Occipital lobe (tissue), 3 donors: ENCODE results near the gene TIMP1. TPM values are rescaled to one million over a fixed set of nuclear protein-coding genes. Genes with fewer than 3 reads are reported as not detected.

Experiments used
- DNase-seq: peaks from one replicate; lab custom pipeline; 2025; lab: John Stamatoyannopoulos, UW
- small RNA-seq: library from RNA; depleted of rRNA; stranded (forward); fragments of <200 nt; gene quantifications from one replicate; pipeline ENCODE3, GENCODE V24; 2014
- total RNA-seq: library from RNA; depleted of rRNA; stranded (reverse); fragments of >200 nt; gene quantifications from one replicate; pipeline ENCODE4 v1.2.3, GENCODE V29; 2014

The TIMP1 gene
- total RNA-seq, 1 donor from 2014 or later = 3.9 TPM

- no peak for DNase-seq
These were observed 51.7 kb downstream of the TIMP1 start for GRCh38 chrX:47633689-47634590.

GRCh38 chrX:47634871-47635575, 52.8 kb downstream of the TIMP1 start:
- no peak for DNase-seq

Small RNAs within 50 kb of the gene (small RNA-seq; reads per million reads assigned to genes)
- not detected for gene MIR4769

Other genes with a start within 250 kb of the TIMP1 start
- gene ZNF157, start 211.9 kb upstream of the TIMP1 start, total RNA-seq = 4.7 TPM
- 9.2 TPM for gene ZNF41, start 99.2 kb upstream of the TIMP1 start, total RNA-seq
- 7.3 TPM for gene ARAF, start 21.2 kb upstream of the TIMP1 start, total RNA-seq
- 17.5 TPM for gene SYN1, start 37.4 kb downstream of the TIMP1 start, total RNA-seq
- gene CFP, start 47.5 kb downstream of the TIMP1 start, total RNA-seq = 0.62 TPM
- 14.8 TPM for gene ELK1, start 68.1 kb downstream of the TIMP1 start, total RNA-seq
- gene UXT, start 76.7 kb downstream of the TIMP1 start, total RNA-seq = 66.1 TPM